NCI-H748 treated with DMSO at 0.1 percent for 48 hours (cell line): ENCODE data around the gene NTSR2.
"Not testable (repeated sequence)": the region's sequence is repeated elsewhere in the genome, so short reads cannot be mapped to it uniquely, and the experiment has no call there.

Source experiments
- DNase-seq: peaks from one replicate; lab custom pipeline; 2025; lab: John Stamatoyannopoulos, UW

The NTSR2 gene

DNA sequence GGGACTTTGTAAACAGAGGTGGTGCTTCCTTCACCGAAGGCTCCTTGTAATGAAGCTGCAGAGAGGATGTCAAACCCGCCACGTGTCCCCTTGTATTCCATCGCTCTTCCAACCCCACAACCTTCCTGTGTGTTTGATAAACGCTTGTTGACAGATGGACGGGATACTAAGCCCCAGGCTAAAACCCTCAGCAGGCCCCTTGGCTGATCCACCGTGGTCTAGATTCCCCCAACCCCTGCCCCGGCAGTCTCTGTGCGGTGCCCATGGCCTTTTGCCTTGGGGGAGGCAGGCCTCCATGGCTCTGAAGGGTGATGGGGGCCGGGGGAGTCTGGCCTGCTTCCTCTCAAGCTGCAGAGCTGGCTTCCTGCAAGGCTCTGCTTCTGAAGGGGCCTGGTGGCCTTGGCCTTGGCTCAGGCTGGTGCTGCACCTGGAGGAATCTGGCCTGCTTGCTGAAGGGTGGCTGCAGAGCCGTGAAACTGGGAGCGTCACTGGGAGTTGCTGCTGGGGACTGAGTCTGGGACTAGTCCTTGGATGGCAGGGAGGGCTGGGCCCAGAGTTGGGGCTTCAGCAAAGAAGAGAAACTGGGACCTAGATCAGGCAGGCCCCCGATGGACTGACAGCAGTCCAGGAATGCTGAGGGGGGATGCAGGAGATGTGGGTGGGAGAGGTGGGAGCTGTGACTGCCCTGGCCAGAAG lies 9.6 kb upstream of the NTSR2 start:
- DNase-seq: no peak

DNA sequence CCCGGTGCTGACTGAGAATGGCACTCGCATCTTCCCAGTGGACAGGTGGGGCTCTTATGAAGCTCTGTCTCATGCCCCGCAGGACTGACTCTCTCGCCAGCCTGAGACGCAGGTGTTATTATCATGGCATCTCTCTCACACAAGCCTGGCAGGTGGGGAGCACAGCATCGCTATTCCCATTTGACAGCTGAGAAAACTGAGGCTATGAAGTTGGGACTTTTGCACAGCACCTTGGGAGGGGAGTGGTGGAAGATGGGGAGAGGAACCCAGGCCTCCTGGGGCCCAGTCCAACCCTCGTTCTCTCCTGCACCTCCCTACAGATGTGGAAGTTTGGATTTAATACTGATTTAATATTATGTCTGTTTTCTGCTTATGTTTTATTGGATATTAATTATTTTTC lies 9.0 kb upstream of the NTSR2 start:
- DNase-seq: no peak

DNA sequence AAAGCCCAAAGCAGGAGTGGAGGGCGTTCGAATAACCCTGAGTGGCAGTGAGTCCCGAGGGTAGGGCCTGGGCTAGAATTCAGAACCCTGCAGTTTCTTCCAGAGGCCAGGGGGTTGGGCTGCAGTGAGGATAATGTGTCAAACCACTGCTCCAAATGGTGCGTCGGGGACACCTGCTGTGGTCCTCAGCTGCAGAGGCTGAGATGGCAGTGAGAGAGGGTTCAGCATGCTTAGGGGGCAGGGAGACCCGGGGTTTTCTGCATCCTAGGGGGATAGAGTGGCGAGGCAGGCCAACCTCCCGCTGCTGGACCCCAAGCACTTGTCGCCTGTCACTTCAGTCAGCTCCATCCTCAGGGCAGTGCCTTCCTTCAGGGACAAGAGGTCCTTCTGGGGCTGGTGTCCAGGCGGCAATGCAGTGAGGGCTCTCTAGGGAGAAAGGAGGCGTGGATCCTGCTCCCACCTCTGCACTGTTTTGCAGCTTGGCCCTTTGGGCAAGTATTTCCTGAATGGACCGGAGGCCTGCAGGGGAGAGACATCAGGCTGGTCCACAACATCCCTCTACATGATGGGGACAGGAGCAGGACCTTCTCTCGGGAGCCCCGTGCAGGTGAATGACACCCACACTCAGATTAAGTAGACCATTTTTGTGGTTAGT lies 8.4 kb upstream of the NTSR2 start:
- no peak for DNase-seq

DNA sequence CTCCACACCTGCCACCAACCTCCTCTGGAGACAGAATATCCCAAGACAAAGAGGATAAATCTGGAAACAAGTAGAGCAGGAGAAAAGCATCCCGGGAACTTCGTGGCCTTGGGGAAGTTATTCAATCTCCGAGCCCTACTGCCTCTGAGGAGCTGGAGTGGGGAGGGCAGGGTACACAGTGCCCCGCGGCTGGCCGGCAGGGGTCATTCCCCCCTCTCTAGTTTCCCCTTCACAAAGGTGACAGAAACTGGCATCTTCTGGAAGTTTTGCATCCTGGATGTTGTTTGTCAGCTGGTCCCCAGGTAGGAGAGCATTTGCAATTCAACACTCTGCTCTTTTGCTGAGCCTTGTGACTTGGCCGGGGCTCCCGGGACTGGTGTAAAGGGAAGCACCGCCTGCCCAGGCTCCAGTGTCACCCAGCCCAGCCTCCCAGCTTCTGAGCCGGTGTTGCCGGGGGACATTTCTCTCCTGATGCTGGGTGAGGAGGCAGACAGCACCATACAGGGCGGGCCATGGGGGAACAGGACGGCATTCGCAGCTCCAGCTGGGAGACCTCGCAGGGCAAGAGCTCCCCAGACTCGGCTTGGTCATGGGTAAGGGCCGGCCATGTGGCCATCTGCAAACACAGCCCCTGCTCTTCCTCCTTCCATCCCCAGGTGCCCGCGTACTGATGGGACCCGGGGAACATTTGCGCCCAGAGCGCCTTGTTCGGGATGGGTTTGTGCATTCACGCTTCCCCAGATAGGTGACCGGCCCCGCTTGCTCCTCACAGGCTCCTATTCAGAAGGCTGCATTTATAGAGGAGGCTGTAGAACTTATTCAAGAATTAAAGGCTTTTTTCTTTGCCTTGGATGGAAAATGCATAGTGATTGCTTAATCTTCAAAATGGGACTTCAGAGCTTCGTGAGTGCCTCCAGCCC lies 7.4 kb upstream of the NTSR2 start:
- DNase-seq: no peak

DNA sequence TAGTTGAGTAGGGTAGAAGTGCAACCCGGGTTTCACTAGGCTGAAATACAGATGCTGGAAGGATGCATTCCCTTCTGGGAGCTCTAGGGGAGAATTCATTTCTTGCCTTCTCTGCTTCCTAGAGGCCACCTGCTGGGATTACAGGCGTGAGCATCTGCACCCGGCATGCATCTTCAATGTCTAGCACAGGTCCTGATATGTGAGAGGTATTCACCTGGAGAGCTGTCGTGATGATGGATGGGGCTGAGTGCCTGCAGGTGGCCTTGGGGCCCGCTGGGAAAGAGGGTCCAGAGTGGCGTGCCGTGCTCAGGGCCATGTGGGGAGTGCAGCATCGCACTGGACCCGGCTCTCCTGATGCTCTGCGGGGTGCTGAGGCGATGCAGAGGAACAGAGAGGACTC lies 6.6 kb upstream of the NTSR2 start:
- no peak for DNase-seq

- no peak for DNase-seq
Measured at GRCh38 chr2:11675423-11676112, 5.6 kb upstream of the NTSR2 start.

DNA sequence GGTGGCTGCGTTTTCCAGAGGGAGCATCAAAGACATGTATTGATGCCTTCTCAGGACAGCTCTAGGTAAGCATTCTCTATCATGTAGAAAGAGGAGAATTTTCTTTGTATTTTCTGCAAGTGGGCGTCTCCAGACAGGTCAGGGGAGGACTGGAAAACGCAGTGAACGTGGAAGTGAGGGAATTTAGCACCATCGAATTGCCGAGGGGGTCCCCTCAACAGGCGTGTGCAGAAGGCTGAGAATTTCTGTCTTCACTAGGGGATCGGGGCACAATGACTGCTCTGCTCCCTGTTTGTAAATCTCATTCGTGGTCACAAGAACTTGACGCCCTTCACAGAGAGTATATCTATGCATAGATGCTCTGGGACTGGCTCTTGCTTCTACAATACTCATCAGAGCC lies 5.0 kb upstream of the NTSR2 start:
- no peak for DNase-seq

DNA sequence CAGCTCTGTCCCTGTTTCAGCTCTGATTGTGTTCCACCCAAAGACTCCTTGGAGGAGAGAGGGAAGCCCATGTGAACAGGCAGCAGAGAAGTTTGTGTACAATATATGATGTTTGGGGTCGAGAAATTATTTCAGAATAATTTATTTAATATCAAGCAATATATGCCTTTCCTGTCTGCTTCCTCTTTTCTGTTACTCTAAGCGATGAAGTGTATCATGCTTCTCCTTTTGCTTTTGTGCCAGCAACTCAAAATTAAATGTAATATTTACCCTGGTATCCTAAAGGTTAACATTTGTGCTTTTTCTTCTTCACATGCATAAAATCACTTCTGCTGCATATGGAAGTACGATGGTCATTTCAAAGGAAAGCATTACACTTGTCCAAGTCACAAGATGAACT lies 2.4 kb upstream of the NTSR2 start:
- DNase-seq: no peak

GRCh38 chr2:11667866-11668637 lies 1.9 kb downstream of the NTSR2 start:
- no peak for DNase-seq

DNA sequence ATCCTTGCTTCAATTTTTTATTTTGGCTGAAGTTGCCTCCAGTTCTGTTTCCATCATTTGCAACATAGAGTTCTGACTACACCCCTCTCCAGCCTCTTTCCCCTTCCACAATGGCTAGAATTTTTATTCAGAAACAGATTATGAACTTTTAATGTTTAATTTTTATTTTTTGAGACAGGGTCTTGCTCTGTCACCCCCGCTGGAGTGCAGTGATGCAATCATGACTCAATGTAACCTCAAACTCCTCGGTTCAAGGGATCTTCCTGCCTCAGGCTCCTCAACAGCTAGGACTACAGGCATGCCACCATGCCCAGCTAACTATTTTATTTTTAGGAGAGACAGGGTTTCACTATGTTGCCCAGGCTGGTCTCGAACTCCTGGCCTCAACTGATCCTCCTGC lies 2.8 kb downstream of the NTSR2 start:
- no peak for DNase-seq

GRCh38 chr2:11665510-11666362 lies 4.3 kb downstream of the NTSR2 start:
- DNase-seq: no peak

GRCh38 chr2:11665028-11665427 lies 5.0 kb downstream of the NTSR2 start:
- DNase-seq: no peak

GRCh38 chr2:11663427-11663826 lies 6.6 kb downstream of the NTSR2 start:
- DNase-seq: peak; percentile 55

GRCh38 chr2:11662882-11663281 lies 7.1 kb downstream of the NTSR2 start:
- no peak for DNase-seq

- no peak for DNase-seq
Measured at GRCh38 chr2:11661891-11662435, 8.0 kb downstream of the NTSR2 start.

DNA sequence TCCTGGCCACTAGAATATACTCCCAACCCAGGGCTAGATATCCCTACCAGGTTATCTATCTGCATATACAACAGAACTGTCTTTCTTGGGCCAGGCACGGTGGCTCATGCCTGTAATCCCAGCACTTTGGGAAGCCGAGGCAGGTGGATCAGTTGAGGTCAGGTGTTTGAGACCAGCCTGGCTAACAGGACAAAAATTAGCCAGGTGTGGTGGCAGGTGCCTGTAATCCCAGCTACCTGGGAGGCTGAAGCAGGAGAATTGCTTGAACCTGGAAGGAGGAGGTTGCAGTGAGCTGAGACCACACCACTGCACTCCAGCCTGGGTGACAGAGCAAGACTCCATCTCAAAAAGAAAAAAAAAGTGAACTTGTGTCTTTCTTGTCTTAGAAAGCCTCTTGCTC lies 9.6 kb downstream of the NTSR2 start:
- DNase-seq: not testable (repeated sequence)

DNA sequence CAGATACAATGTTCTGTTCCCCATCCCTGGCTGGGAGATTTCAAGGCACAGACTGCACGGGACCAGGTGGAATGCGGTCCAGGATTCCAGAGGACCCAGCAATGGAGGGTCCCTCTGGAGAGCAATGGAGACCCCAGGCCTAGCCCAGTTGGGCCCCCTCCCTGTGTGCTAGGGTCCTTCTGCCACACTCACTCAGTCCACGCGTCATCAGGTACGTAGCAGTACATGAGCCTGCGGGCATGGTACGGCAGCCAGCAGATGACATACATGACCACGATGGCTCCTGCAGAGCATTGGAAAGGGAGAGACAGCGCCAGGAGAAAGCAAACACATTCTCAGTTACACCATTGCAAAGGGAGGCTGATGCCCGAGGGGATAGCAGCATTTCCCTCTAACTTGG lies 10.1 kb downstream of the NTSR2 start:
- DNase-seq: no peak

- DNase-seq: no peak
Measured at GRCh38 chr2:11659115-11659475, 10.9 kb downstream of the NTSR2 start.

DNA sequence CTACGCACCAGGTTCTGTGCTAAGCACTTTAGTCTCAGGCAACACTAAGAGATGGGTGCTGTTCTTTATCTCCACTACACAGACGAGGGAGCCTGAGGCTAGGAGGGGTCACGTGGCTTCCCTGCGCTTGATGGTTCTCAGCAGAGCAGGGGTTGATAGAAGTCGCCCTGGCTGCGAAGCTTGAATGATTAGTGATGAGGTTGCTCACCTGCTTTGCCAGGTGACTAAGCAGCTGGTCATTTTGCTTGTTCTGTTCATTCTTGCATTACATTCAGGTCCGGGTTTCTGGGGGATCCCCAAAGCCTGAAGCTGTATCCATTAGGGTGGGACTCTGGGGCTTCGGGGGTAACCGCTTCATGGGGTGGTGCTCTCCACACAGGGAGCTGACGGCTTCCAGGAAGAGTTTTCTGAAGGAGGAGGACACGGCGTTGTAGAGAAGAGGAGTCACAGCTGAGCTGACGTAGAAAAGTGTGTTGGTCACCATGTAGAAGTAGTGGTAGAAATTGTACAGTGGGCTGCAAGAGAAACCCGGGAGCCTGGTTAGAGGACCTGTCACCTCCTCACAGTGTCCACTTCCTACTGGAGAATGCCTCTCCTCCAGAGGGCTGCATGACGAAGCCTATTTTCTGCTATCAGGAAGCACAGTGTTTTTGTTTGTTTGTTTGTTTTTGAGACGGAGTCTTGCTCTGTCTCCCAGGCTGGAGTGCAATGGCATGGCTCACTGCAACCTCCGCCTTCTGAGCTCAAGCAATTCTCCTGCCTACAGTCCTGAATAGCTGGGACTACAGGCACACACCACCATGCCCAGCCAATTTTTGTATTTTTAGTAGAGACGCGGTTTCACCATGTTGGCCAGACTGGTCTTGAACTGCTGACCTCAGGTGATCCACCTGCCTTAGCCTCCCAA lies 11.5 kb downstream of the NTSR2 start:
- no peak for DNase-seq
